HCEC 1CT (cell line): Measurements from ENCODE around the gene OR5K1.
A peak's percentile ranks its signal among the peaks of the same experiment; 100 is the strongest.

ENCODE experiments used
- DNase-seq: peaks from one replicate; pipeline ENCODE4 v3.0.0-alpha.2; 2017

OR5K1 gene

DNA sequence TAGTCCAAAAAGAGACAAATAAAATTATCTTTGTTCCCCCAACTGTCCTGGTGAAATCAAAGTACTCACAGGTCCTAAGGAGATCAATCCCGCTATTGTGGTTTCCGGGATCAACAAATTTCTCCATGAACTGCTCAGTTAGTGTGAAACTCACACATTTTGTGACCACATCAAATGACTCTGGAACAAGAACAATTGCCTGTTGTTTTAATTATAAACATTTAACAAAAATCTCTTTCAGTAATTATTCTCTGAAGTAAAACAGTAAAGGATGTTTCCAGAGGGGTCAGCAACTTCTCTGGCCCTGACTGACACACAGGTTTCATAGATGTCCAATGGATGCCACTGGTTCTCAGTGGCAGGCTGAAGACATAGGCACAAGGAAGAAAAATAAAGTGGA lies 55.8 kb downstream of the OR5K1 start:
- no peak for DNase-seq

DNA sequence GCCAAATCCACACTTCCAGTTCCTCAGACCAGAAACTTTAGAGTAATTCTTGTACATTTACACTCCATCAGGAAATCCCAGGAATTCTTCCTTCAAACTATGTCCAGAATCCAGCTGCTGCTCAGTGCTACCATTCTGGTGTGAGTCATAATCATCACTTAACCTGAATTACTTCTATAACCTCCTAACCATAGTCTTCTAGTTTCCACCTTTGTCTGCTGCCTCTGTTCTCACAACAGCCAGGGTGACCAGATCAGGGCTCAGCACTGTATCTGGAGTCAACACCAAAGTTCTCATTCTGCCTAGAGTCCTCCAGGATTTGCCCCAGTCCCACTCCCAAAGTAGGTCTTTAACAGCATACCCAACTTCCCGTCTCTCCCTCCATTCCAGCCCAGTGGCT lies 56.4 kb downstream of the OR5K1 start:
- DNase-seq = no peak

DNA sequence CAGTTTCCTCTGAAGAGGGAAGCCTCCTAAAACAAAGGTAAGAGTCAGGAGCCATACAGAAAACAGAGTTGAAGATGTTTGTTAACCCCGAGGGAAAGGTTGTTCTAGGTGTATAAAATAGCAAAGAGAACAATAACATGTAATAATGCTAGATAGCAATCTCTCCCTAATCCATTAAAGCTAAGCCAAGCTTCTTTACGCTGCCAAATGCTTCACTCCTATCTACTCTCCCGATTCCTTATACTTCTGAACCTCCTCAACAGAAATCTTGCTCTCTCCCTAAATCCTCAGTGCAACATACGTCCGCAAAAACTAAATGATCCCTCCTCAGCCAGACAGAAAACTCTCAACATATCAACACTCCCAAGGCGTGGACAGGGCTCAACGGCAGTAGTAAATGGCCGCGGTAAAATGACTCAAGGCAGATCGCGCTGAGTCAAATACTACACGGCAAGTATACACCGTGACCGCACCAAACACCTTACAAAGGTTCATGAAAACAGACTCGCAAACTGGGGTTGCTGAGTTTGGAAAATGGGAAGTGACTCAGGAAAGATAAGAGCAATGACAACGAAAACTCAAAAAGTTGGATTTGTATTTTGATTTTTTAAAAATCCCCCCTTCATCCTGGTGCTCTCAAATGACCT lies 59.0 kb downstream of the OR5K1 start:
- peak; percentile 67 for DNase-seq
